Endometrium (tissue), 2 donors: ENCODE data around the gene TTN.

ENCODE experiments used
- FAIRE-seq: peaks from 2 replicates; lab custom pipeline; 2012; peaks lifted over from hg19 to GRCh38; lab: Jason Lieb, UNC
- donor health status: control.
- donor health status: control.

TTN gene

DNA sequence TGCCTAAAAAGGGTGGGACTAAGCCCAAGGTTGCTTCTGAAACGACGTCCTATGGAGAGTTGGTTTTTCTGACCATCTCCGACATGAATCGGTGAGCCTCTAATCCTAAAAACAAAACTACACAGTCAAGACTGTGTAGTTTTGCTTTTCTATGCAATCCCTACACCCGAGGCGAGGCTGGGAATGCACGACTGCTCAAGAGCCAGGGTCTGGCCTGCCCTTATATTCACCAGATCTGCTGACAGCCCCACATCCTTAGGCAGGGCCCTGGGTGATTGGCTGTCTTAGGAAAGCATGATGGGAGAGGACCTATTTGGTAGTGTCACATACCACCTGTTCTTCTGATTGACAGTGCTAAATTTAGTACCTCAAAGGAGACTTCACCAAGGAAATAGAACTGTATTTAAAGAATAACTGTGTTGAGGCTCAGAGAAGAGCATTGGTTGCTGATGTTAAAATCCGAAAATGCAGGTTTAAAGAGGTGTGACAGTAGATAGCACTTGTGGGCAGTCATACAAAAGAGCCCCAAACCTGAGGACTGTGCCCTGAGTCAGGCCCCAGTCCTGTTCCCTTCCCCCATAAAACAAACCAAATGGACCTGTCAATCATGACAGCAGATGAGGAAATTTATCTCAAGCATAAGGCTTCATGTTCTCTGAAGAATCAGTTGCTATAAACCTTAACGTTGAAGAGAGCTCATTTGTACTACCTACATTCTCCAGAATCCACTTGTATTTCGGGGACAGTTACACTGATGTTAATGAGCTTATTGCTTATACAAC is at the start of gene TTN:
TSS of gene TTN (minus strand) at position 197 of the 782 bp plus-strand sequence. CDS start 2,781 bp downstream, outside the sequence.
- no peak for FAIRE-seq

DNA sequence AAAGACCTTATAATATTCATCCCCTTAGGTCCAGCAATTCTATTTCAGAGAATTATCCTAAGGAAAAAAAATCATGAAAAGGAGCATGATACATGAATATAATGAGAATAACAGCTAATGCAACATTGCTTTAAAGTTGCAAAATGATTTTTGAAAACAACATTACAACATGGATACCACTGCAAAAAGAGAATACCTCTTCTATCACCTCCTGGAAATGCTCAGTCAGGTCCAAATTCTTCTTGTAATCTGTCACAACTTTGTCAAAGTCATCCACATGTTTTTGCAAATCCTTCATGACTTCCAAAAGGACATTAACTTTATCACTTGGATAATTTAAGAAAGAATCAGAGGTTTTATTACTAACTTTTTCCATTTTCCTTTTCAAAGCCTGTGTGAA is 47.9 kb upstream of the TTN start:
- FAIRE-seq, result no peak

DNA sequence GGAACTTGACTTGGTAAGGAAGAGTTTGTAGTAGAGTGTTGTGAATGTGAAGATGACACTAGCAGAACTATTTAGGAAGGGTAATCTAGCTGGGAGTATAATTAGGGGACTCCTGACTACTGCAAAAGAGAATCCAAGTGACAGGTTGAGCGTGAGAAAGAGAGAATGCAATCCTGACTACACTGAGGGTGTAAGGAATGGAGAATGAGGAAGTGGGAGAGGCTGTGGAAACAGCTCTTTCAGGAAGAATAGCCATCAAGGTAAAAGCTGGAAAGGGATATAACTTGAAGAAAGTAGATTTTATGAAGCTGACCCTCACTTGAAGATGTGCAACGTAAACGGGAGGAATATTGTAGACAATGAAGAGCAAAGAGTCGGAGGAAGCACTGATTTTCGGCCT is 41.1 kb upstream of the TTN start:
- FAIRE-seq, result no peak

DNA sequence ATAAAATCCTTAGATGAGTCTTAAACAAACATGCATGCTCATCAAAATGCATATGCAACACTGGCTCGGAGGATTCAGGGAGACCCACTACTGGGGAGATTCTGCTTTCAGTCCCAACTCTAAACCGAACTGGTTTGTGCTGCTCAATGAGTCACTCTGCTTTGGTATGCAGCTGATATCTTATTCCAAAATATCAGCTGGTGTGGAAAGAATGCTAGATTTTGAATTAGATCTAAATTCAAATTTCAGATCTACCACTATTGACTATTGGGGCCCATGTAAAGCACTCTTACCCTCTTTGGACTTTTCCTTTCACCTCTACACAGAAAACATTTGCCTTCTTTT is 39.2 kb upstream of the TTN start:
- no peak for FAIRE-seq

DNA sequence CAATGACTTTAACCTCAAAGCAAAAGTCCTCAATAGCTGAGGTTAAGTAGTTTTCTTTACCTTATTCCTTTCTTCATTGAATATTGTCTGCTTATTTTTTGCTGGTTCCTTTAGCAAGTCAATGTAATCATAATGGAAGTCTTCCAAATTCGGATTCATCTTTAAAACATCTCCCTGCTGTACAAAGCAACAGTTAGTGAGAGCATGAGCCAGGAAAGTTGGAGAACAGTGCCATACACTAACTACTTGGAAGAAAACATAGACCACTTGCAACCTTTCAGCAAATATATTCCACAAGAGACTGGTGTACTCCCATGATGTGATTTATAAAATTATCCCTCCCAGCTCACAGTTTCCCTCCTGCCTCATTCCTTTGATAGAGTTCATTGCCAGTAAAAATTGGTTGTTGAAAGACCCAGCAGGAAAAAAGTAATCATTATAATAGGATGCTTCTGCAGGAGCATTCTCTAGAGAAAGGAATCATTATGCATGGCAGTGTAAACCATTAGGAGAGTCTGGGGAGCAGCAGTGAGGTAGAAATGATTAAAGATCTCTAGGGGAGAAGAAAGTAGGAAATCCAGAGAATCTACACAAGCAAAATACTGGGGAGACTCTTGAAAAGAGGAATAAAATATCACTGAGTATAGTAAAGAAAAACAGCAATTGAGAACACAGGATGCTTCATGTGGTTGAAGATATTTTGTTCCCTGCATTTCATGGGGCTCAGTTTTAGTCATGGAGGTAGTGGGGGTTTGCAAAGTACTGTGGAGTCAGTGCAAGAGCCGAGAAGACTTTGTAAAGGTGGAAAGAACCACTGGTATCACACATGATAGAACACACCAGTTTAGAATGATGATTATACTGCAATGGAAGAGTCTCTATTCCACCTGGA is 38.6 kb upstream of the TTN start:
- FAIRE-seq, result no peak

DNA sequence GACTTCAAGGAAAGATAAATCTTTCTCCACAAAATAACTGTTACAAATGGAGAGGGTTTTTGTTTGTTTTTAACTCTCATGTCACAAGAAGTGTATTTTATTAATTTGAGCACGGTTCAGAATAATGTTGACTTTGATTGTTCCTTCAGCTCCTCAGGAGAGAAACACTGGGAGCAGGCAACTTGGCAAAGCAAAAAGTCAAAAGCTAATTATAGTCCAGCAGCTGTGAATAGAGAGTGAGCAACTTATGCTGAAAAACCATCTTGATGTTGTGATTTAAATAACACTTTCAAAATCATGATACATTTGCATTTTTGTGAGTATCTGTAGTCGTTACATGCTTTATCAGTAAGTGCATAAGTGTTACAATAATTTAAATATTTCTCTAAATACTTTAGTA is 37.5 kb upstream of the TTN start:
- FAIRE-seq, result no peak

DNA sequence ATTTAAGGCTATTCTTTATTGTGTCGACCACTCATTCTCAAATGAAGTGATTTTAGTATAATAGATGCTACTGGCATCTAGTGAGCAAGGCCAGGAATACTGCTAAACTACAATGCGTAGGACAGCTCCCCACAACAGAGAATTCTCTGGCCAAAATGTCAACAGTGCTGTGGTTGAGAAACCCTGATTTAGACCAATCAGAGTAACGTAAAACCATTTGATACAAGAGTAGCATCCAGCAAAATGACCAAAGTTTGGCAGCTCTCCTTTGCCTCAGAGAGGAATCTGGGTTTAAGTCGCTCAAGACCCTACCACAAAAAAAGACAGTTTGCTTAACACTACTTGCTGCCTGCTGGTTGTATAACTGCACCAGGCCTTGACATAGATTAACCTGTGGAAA is 37.0 kb upstream of the TTN start:
- no peak for FAIRE-seq

DNA sequence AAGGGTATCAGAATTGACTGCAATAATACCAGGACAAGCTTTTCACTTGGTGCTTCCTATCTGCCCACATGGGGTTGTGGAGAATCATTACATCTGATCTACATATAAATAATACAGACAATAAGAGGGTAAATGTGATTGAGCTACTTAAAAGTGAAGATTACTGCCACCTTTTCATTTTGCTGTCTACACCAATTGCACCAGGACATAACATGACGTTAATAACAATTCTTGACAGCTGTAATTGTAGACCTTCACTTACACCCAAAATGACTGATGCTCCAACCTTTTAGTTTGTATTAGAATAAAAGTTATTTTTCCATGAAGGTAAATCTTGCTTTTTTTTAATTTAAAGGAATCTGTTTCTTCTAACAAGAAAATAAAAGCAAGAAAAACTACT is 36.5 kb upstream of the TTN start:
- no peak for FAIRE-seq

DNA sequence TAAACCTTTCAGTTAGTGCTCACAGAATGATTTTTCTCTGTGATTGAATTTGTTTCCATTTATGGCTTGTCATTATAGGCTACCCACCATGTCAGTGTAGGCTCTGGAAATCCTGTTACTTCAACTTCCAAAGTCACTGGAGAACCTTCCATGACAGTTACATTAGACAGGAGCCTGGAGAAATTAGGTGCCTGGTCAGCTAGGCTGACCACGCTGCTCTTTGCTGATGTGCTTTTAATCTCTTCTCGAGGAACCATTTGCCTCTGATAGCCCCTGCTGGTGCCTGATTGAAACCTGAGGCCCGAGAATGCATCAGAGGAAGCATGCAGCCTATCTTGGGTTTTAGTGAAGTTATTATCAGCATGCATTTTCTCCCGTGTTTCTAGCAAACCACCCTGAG is 29.6 kb upstream of the TTN start:
- no peak for FAIRE-seq

DNA sequence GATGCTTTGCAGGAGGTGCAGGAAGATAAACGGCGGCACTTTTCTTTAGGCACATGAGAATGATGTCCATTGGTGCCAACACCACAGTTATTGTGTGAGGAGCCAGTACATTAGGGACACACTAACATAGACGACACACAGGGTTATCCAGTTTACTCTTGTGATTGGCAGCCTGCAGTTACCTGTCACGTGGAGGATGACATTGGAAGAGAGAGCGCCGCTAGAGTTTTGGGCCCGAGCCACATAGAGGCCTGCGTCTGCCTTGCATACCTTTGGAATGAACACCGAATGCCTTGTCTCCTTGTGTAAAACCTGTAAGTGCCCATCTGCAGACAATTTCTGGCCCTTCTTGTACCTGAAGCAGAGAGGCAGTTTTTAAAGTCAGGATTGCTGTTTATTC is 26.9 kb upstream of the TTN start:
- no peak for FAIRE-seq

DNA sequence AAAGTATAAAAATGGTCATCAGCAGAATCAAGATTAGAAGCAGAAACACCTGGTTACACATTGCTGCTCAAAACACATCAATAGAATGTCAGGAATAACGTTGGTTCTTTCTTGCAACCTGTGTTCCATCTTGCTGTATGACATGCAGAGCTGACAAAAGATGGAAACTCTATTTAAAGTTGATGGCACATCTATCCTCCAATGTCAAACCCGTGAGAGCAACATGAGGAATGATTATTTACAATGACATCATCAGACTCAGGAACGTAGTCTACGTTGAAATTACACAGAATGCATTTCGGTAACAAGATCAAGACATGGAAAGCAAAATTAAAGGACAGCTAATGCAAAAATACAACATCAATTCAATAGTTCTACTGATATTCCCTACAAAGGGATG is 26.2 kb upstream of the TTN start:
- no peak for FAIRE-seq

DNA sequence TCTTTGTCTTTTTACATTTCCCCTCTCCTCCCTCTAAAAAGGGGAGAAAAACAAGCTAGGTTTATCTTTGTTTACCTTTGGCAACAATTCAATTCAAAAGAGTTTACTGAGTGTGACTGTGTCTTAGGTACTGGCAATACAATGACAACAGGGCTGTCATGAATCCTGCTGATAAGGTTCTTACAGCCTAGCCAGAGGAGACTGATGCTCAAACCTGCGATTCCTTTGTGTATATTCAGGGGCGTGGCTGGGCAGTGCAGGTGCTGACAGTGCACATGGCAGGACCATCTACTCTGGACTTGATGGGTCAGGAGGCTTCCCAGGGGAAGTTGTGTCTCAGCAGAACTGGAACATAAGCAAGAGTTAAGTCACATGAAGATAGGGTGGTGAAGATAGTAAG is 23.2 kb upstream of the TTN start:
- FAIRE-seq, result no peak

DNA sequence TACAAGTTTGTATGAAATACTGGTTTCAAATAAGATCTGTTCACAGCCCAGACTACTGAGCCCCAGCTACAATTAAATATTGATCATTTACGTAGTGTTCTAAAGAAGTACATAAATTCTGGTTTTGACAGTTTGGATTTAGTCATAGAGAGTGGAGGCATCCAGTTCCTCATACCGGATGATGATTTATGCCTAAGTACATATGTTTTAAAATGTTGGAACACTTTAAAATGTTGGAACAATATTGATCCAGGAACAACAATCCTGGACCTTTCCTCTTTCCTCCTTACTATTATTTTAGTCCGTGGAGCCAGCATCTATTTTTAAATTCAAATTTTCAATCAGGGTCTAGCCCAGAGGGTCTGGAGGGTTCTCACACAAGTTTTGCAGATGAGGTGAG is 22.8 kb upstream of the TTN start:
- no peak for FAIRE-seq

DNA sequence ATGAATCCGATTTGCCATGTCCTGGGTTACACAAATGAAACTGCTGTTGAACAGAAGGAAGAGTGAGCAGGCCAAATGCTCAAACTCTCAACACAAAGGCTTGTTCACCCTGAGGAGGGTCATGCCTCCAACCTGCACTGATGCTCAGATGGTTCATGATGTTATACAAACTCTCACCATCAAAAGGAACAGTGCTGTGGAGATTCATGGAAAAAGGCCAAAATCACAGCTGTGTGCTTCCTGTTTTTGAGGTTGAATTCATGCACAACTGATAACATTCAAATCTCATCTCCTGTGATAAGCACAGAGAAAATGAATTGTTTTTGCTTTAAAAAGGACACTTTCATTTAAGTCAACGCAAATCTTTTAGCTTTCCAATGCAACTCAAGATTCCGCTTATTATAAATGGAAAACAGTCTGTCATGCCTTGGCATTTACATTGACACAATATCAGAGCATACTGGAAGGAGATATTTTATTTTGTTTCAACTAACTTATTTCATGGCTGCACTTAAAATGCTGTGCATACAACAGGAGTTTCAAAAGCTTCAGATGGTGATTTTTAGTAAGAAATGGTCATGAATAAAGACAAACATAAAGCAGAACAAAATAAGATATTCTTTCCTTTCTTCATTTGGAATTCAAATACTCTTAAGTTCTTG is 22.2 kb upstream of the TTN start:
- FAIRE-seq, result no peak

DNA sequence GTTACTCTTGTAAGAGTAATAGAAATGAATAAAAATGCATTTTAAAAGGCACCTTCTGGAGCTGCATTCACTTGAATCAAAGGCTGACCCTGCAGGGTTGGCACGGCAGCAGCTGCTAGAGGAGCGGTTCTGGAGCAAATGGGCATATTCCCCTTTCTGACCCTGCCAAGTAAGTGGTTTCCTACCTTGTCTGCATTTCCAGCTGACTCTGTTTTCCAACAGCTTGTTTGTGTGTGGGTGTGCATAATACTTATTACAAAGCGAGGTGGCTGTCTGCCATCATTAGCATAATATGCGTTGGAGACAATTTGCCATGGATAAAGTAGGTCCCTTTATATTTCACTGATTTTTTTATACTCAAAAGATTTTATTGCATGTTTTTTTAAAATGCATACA is 21.3 kb upstream of the TTN start:
- FAIRE-seq, result no peak

DNA sequence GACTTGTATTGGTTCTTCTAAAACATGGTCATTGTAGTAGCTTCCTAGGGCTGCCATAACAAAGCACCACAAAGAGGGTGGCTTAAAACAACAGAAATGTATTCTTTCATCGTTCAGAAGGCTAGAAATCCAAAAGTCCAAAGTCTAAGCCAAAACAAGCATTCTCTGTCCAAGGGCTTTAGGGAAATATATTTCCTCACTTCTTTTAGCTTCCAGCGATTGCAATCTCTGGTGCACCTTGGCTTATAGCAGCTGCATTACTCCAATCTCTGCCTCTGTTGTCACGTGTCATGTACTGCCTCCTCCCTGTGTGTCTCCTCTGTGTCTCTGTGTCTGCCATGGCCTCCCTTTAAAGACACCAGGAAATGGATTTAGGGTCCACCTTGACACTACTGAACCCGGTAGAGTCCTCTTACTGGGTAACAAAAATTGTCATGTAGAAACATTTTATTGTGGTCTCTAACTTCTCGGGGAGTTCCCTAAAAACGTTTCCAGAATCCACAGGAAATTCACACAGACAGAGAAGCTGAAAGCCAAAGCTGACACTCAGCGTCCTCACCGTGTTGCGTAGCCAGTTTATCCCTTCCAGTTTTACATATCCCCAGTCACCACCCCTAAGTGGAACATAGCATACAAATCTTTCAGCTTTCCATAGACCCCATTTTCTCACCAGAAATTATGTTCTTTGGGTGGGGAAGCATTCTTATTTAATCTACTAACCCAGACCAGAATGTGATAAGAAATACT is 20.7 kb upstream of the TTN start:
- no peak for FAIRE-seq

DNA sequence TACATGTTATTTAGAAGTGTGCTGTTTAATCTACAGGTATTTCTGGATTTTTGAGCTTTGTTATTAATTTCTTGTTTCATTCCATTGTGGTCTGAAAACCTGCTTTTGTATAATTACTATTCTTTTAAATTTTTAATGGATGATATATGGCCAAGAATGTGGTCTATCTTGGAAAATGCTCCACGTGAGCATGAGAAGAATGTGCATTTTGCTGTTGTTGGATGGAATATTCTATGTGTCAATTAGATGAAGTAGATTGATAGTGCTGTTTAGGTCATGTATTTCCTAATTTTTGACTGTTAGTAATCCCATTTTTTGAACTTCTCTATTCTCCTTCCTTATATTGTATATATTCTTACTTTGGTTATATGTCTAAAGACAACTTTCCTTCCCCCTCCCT is 19.9 kb upstream of the TTN start:
- FAIRE-seq, result no peak

DNA sequence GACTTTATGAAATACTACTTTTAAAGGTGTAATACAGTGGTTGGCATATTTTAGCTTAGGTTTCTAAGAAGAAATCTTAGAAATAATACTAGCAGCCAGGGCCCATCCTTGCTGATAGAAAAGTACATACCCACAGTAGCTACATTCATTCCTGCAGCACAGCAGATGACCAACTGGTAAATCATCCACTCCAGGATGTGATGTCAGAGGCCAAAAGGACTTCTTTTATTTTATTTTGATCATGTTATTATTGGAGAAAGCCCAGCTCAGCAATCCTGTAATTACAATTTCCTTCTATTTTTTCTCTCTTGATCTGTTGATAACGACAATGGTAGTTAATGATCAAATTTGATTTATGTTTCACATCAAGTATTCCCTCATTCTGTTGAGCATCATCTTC is 18.0 kb upstream of the TTN start:
- FAIRE-seq, result no peak

DNA sequence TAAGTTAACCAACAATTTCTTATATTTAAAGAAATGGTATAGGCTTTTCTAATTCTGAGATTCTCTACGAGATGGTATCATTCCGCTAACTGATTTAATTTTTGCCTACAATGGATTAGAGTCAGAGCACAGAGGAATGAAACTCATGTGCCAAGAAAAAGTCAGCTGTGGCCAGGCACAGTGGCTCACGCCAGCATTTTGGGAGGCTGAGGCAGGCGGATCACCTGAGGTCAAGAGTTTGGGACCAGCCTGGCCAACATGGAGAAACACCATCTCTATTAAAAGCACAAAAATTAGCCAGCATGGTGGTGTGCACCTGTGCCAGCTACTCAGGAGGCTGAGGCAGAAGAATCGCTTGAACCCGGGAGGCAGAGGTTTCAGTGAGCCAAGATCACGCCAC is 17.0 kb upstream of the TTN start:
- no peak for FAIRE-seq

DNA sequence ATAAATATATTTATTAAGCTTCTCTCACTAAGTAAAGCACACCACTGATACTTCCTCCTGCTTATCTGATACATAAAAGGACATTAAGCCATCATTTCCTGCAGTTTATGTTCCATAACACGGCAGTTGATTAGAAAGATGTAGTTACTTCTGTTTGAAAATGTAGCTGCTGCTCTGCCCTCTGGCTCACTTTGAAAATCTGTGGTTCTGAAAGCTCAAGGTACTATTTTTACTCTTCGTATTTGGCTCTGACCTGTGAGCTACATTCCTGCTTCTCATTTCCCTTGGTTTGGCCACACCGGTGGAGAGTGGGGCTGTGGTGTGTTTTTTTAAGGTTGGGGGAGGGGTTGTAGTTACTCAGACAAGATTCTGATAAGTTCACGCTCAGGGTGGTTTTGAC is 12.8 kb upstream of the TTN start:
- FAIRE-seq, result no peak

DNA sequence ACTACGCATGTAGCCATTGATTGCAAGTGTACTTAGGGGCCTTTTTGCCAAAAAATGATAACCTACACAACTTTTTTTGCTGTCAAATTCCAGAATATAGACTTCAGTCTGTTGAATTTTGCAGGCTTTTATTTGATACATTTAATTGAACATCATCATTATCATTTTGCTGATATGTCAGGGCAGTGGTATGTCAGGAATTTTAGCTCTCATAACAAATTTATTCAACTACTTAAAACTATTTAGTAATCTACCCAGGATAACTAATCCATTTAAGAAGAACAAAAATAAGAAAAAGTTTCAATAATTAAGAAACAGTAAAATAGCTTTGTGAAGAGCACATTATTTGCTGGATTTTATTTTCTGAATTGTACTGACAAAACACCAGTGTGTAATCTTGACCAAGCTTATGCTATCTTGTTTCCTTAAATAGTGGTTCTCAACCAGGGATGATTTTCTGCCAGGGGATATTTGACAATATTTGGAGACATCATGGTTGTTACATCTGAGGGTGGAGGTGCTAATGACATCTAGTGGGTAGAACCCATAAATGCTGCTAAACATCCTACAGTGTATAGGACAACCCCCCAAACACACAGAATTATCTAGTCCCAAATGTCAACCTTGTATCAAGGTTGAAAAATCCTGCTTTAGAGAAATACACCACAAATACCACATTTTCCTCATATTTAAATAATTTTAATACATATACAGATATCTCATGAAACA is 12.1 kb upstream of the TTN start:
- FAIRE-seq, result no peak

DNA sequence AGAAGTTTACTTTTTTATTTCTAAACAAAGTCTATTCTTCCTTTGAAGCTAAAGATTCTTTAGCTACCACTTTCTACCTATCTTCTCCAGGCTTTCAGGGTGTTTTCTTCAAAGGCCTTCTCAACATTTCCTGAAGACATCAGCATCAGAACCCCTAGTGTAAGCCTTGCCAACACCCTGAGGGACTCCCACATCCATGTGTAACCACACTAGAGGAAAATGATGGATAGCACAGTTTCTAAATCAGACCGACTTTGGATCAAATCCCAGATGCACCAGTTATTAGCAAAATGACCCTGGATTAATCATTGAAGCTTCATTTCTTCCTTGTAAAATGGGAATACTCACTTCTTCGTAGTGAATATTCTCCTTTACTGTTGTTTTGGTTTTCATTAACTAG is 4.7 kb upstream of the TTN start:
- no peak for FAIRE-seq
